Neural progenitor cell (in vitro differentiated cells): ENCODE data around the gene ZNF516. TPM values are rescaled to one million over a fixed set of nuclear protein-coding genes. Genes with fewer than 3 reads are reported as not detected.

Experiments
- DNase-seq: peaks from one replicate; pipeline ENCODE4 v3.0.0-alpha.2; 2016; ENCODE audit warnings: low spot score
- H2AFZ ChIP-seq: fragments of 200-600 bp; sonication (generic); replicated peaks from 2 replicates; pipeline ENCODE4 v1.6.1; 2016; ENCODE audit warnings: antibody characterized with exemption
- H3F3A ChIP-seq: fragments of 200-600 bp; sonication (generic); 2 replicates; pipeline ENCODE4 v1.6.1; 2016; ENCODE audit warnings: antibody characterized with exemption, low read depth
- H3K27ac ChIP-seq: fragments of 200-600 bp; sonication (generic); 2 replicates; pipeline ENCODE4 v1.5.1; 2016; ENCODE audit warnings: mild to moderate bottlenecking
- H3K27me3 ChIP-seq: fragments of 200-600 bp; sonication (generic); 2 replicates; pipeline ENCODE4 v1.6.1; 2016; ENCODE audit warnings: mild to moderate bottlenecking, moderate library complexity
- H3K36me3 ChIP-seq: fragments of 200-600 bp; sonication (generic); 2 replicates; pipeline ENCODE4 v1.5.1; 2016
- H3K4me1 ChIP-seq: fragments of 200-600 bp; sonication (generic); 2 replicates; pipeline ENCODE4 v1.6.1; 2016; ENCODE audit warnings: mixed run types
- H3K4me2 ChIP-seq: fragments of 200-600 bp; sonication (generic); 2 replicates; pipeline ENCODE4 v1.6.1; 2016
- H3K4me3 ChIP-seq: fragments of 200-600 bp; sonication (generic); 2 replicates; pipeline ENCODE4 v1.5.1; 2016
- H3K79me2 ChIP-seq: fragments of 200-600 bp; sonication (generic); 2 replicates; pipeline ENCODE4 v1.6.1; 2016; ENCODE audit warnings: low read depth
- H3K9ac ChIP-seq: fragments of 200-600 bp; sonication (generic); 2 replicates; pipeline ENCODE4 v1.6.1; 2016
- H3K9me3 ChIP-seq: fragments of 200-600 bp; sonication (generic); 2 replicates; pipeline ENCODE4 v1.5.1; 2016; ENCODE audit warnings: low read depth
- H4K20me1 ChIP-seq: fragments of 200-600 bp; sonication (generic); 2 replicates; pipeline ENCODE4 v1.6.1; 2016; ENCODE audit warnings: low read depth
- H3K27ac Mint-ChIP-seq: 3 replicates; pipeline ENCODE4 v1.8.0; 2021; ENCODE audit warnings: mixed read lengths
- H3K27me3 Mint-ChIP-seq: 2 replicates; pipeline ENCODE4 v1.8.0; 2022; ENCODE audit warnings: low read depth, mild to moderate bottlenecking, inconsistent platforms, moderate library complexity, mixed read lengths; ENCODE audit not compliant: insufficient read depth
- H3K36me3 Mint-ChIP-seq: 3 replicates; pipeline ENCODE4 v1.8.0; 2021; ENCODE audit warnings: mixed read lengths
- H3K4me1 Mint-ChIP-seq: 3 replicates; pipeline ENCODE4 v1.8.0; 2021; ENCODE audit warnings: mixed read lengths
- H3K4me3 Mint-ChIP-seq: 3 replicates; pipeline ENCODE4 v1.8.0; 2021; ENCODE audit warnings: mild to moderate bottlenecking, moderate library complexity, mixed read lengths
- H3K9me3 Mint-ChIP-seq: 3 replicates; pipeline ENCODE4 v1.8.0; 2020; ENCODE audit warnings: mixed read lengths
- CTCF ChIP-seq: fragments of 200-600 bp; sonication (generic); IDR thresholded peaks from 2 replicates; pipeline ENCODE4 v1.5.1; 2017; ENCODE audit warnings: antibody characterized with exemption, mild to moderate bottlenecking
- EZH2 ChIP-seq: fragments of 200-600 bp; sonication (generic); IDR thresholded peaks from 2 replicates; pipeline ENCODE4 v1.6.1; 2017; ENCODE audit warnings: antibody characterized with exemption, mild to moderate bottlenecking, moderate library complexity
- EZH2phosphoT487 ChIP-seq: fragments of 200-600 bp; sonication (generic); IDR thresholded peaks from 2 replicates; pipeline ENCODE4 v1.6.1; 2017; ENCODE audit warnings: antibody characterized with exemption
- total RNA-seq: library from RNA; depleted of rRNA; stranded (reverse); fragments of >200 nt; gene quantifications from 2 replicates; pipeline ENCODE4 v1.2.3, GENCODE V29; 2015; ENCODE audit warnings: low replicate concordance

ZNF516 gene
- total RNA-seq, 1 donor from 2014 or later = 45.5 TPM

- H3K9me3 Mint-ChIP-seq = peaks cover 20% of the 10 kb centered on the region
- H3K4me3 ChIP-seq = no peak overlapping the region
- no peak overlapping the region for H3K9ac ChIP-seq
- no peak for DNase-seq
- H3K4me3 Mint-ChIP-seq = no peak overlapping the region
- no peak overlapping the region for H3K27ac ChIP-seq
- peaks cover 15% of the 10 kb centered on the region for H3K36me3 ChIP-seq
- H3K36me3 Mint-ChIP-seq = peaks cover 66% of the 10 kb centered on the region
- peaks cover 92% of the 10 kb centered on the region for H3K79me2 ChIP-seq
- H3K4me1 Mint-ChIP-seq = peaks cover 16% of the 10 kb centered on the region
- H3K4me2 ChIP-seq = no peak overlapping the region
- TF ChIP-seq CTCF (no peak), EZH2phosphoT487 (no peak), EZH2 (no peak)
- no peaks in the 10 kb centered on the region for H3K9me3 ChIP-seq
- no peak overlapping the region for H3K27ac Mint-ChIP-seq
- H4K20me1 ChIP-seq = peaks cover 97% of the 10 kb centered on the region
- peaks cover 2% of the 10 kb centered on the region for H3F3A ChIP-seq
- peaks cover 6% of the 10 kb centered on the region for H3K27me3 Mint-ChIP-seq
- H3K4me1 ChIP-seq = no peaks in the 10 kb centered on the region
- no peaks in the 10 kb centered on the region for H3K27me3 ChIP-seq
- no peak overlapping the region for H2AFZ ChIP-seq
Measured at GRCh38 chr18:76437011-76437410, 58.0 kb downstream of the ZNF516 start.

- TF ChIP-seq EZH2 (no peak), CTCF (no peak), EZH2phosphoT487 (no peak)
- DNase-seq = no peak
- Mint-ChIP-seq H3K27ac (no peak overlapping the region), H3K27me3 (peaks cover 6% of the 10 kb centered on the region), H3K4me1 (peaks cover 20% of the 10 kb centered on the region), H3K4me3 (no peak overlapping the region), H3K9me3 (peaks cover 25% of the 10 kb centered on the region), H3K36me3 (peaks cover 72% of the 10 kb centered on the region)
- Histone ChIP-seq H3K36me3 (peaks cover 15% of the 10 kb centered on the region), H3K27ac (no peak overlapping the region), H4K20me1 (peaks cover 100% of the 10 kb centered on the region), H3K9me3 (no peaks in the 10 kb centered on the region), H2AFZ (no peak overlapping the region), H3K4me2 (no peak overlapping the region), H3K4me1 (no peaks in the 10 kb centered on the region), H3K27me3 (no peaks in the 10 kb centered on the region), H3K4me3 (no peak overlapping the region), H3F3A (peaks cover 2% of the 10 kb centered on the region), H3K9ac (no peak overlapping the region), H3K79me2 (peaks cover 99% of the 10 kb centered on the region)
Measured at GRCh38 chr18:76436342-76436741, 58.7 kb downstream of the ZNF516 start.

DNA sequence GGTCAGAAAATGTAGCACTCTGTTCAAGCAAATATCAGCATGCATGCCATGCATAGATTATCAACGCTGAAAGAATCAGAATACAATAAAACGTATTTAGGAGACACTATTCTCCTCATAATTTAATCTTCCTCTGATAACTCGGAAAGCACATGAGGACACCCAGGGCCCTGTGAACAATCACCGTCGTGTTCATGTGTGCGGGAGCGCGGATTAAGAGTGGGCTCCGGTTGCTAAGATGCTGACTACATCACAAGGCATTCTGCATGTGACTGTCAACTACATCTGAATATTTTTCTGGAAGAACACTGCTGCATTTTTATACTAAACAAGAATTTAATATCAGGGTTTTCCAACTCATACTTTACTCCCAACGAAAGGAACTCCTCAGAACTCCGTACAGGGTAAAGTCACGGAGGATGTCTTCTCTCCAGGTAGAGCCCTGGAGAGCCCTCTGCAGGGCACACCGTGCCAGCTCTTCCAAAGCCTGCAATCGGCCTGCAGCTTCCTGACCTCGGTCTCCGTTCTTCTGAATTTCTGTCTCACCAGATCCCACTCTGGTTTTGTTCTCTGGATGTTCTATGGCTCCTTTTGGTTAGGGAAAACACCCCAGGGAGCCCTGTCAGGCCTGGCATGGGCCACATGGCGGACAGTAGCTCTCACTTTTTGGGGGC lies 59.6 kb downstream of the ZNF516 start:
- no peak for TF ChIP-seq EZH2phosphoT487
- TF ChIP-seq EZH2 = no peak
- peak; percentile 41 for TF ChIP-seq CTCF

More for the DNA sequence above, 59.6 kb downstream of the ZNF516 start:
- H3K9me3 ChIP-seq = no peaks in the 10 kb centered on the region
- peaks cover 100% of the 10 kb centered on the region for H3K79me2 ChIP-seq
- Mint-ChIP-seq H3K4me3 (no peak overlapping the region), H3K27me3 (peaks cover 6% of the 10 kb centered on the region), H3K36me3 (peaks cover 69% of the 10 kb centered on the region), H3K27ac (no peak overlapping the region), H3K9me3 (peaks cover 32% of the 10 kb centered on the region), H3K4me1 (peaks cover 20% of the 10 kb centered on the region)
- no peak overlapping the region for H3K9ac ChIP-seq
- peaks cover 100% of the 10 kb centered on the region for H4K20me1 ChIP-seq
- no peaks in the 10 kb centered on the region for H3K27me3 ChIP-seq
- no peaks in the 10 kb centered on the region for H3K4me1 ChIP-seq
- peaks cover 15% of the 10 kb centered on the region for H3K36me3 ChIP-seq
- no peak overlapping the region for H3K4me3 ChIP-seq
- no peak for DNase-seq
- H3F3A ChIP-seq = peaks cover 2% of the 10 kb centered on the region
- no peak overlapping the region for H3K4me2 ChIP-seq
- H3K27ac ChIP-seq = no peak overlapping the region
- no peak overlapping the region for H2AFZ ChIP-seq
